GM19043 (cell line): ENCODE data around the gene ITPR2.
"Not testable (repeated sequence)": the region's sequence is repeated elsewhere in the genome, so short reads cannot be mapped to it uniquely, and the experiment has no call there.

Source experiments
- ATAC-seq: cut with Tn5 transposase; IDR thresholded peaks from one replicate; pipeline ENCODE4 v1.9.1; 2021; ENCODE audit warnings: low read depth; ENCODE audit not compliant: unreplicated experiment

ITPR2 gene

GRCh38 chr12:26683443-26683842 is 149.6 kb downstream of the ITPR2 start:
- ATAC-seq = no peak

GRCh38 chr12:26680727-26681455 is 152.1 kb downstream of the ITPR2 start:
- no peak for ATAC-seq

GRCh38 chr12:26678697-26679660 is 154.0 kb downstream of the ITPR2 start:
- ATAC-seq = no peak

- ATAC-seq = not testable (repeated sequence)
Measured at GRCh38 chr12:26671487-26671886, 161.5 kb downstream of the ITPR2 start.

GRCh38 chr12:26668847-26669246 is 164.1 kb downstream of the ITPR2 start:
- ATAC-seq = no peak

GRCh38 chr12:26668230-26668629 is 164.8 kb downstream of the ITPR2 start:
- no peak for ATAC-seq

GRCh38 chr12:26666286-26666685 is 166.7 kb downstream of the ITPR2 start:
- ATAC-seq = no peak

GRCh38 chr12:26661399-26661798 is 171.6 kb downstream of the ITPR2 start:
- no peak for ATAC-seq

GRCh38 chr12:26659930-26660329 is 173.1 kb downstream of the ITPR2 start:
- no peak for ATAC-seq

- no peak for ATAC-seq
Measured at GRCh38 chr12:26658991-26659390, 174.0 kb downstream of the ITPR2 start.

GRCh38 chr12:26654623-26655022 is 178.4 kb downstream of the ITPR2 start:
- no peak for ATAC-seq

GRCh38 chr12:26651566-26652188 is 181.3 kb downstream of the ITPR2 start:
- ATAC-seq = no peak

- no peak for ATAC-seq
Measured at GRCh38 chr12:26651036-26651435, 182.0 kb downstream of the ITPR2 start.

- ATAC-seq = no peak
Measured at GRCh38 chr12:26648999-26649398, 184.0 kb downstream of the ITPR2 start.

- ATAC-seq = no peak
Measured at GRCh38 chr12:26648584-26648983, 184.4 kb downstream of the ITPR2 start.

- ATAC-seq = no peak
Measured at GRCh38 chr12:26648066-26648465, 184.9 kb downstream of the ITPR2 start.

- no peak for ATAC-seq
Measured at GRCh38 chr12:26647088-26647487, 185.9 kb downstream of the ITPR2 start.

- ATAC-seq = no peak
Measured at GRCh38 chr12:26646571-26646970, 186.4 kb downstream of the ITPR2 start.

GRCh38 chr12:26644376-26644775 is 188.6 kb downstream of the ITPR2 start:
- ATAC-seq = not testable (repeated sequence)

GRCh38 chr12:26643532-26644315 is 189.3 kb downstream of the ITPR2 start:
- ATAC-seq = no peak
